ENCODE results near the gene RIMS1. TPM values are rescaled to one million over a fixed set of nuclear protein-coding genes. Genes with fewer than 3 reads are reported as not detected.
A peak's percentile ranks its signal among the peaks of the same experiment; 100 is the strongest.
"Not testable (repeated sequence)": the region's sequence is repeated elsewhere in the genome, so short reads cannot be mapped to it uniquely, and the experiment has no call there.

Gene RIMS1
- total RNA-seq, 1 donor from 2014 or later, result 4.3 TPM

GRCh38 chr6:72324591-72324990, 438.2 kb downstream of the RIMS1 start:
- no peak for DNase-seq (ENCODE audit: low spot score)

- DNase-seq (ENCODE audit: low spot score), result no peak
These were observed 442.4 kb downstream of the RIMS1 start for GRCh38 chr6:72328775-72329174.

- DNase-seq (ENCODE audit: low spot score), result not testable (repeated sequence)
These were observed 448.9 kb downstream of the RIMS1 start for GRCh38 chr6:72335203-72335602.

- DNase-seq (ENCODE audit: low spot score), result no peak
These were observed 462.6 kb downstream of the RIMS1 start for GRCh38 chr6:72348926-72349325.

- no peak for DNase-seq (ENCODE audit: low spot score)
These were observed 464.0 kb downstream of the RIMS1 start for GRCh38 chr6:72350296-72350881.

- DNase-seq (ENCODE audit: low spot score), result peak; percentile 69
These were observed 477.7 kb downstream of the RIMS1 start for GRCh38 chr6:72363844-72364740.

GRCh38 chr6:72365773-72366172, 479.4 kb downstream of the RIMS1 start:
- DNase-seq (ENCODE audit: low spot score), result no peak

GRCh38 chr6:72367439-72367838, 481.1 kb downstream of the RIMS1 start:
- no peak for DNase-seq (ENCODE audit: low spot score)

GRCh38 chr6:72371473-72371872, 485.1 kb downstream of the RIMS1 start:
- DNase-seq (ENCODE audit: low spot score), result no peak

GRCh38 chr6:72374172-72374571, 487.8 kb downstream of the RIMS1 start:
- no peak for DNase-seq (ENCODE audit: low spot score)

GRCh38 chr6:72374857-72375256, 488.5 kb downstream of the RIMS1 start:
- DNase-seq (ENCODE audit: low spot score), result no peak

GRCh38 chr6:72376736-72377135, 490.4 kb downstream of the RIMS1 start:
- DNase-seq (ENCODE audit: low spot score), result no peak

- no peak for DNase-seq (ENCODE audit: low spot score)
These were observed 494.7 kb downstream of the RIMS1 start for GRCh38 chr6:72381076-72381475.

- no peak for DNase-seq (ENCODE audit: low spot score)
These were observed 496.5 kb downstream of the RIMS1 start for GRCh38 chr6:72382602-72383529.

GRCh38 chr6:72386324-72386723, 500.0 kb downstream of the RIMS1 start:
- no peak for DNase-seq (ENCODE audit: low spot score)

GRCh38 chr6:72389698-72390097, 503.3 kb downstream of the RIMS1 start:
- DNase-seq (ENCODE audit: low spot score), result no peak

GRCh38 chr6:72390548-72390947, 504.2 kb downstream of the RIMS1 start:
- DNase-seq (ENCODE audit: low spot score), result no peak

- no peak for DNase-seq (ENCODE audit: low spot score)
These were observed 515.5 kb downstream of the RIMS1 start for GRCh38 chr6:72401865-72402264.

GRCh38 chr6:72403413-72403812, 517.1 kb downstream of the RIMS1 start:
- DNase-seq (ENCODE audit: low spot score), result no peak

GRCh38 chr6:72406517-72406916, 520.2 kb downstream of the RIMS1 start:
- no peak for DNase-seq (ENCODE audit: low spot score)

- no peak for DNase-seq (ENCODE audit: low spot score)
These were observed 524.4 kb downstream of the RIMS1 start for GRCh38 chr6:72410769-72411168.
